ENCODE measurements around the gene ELMO2. TPM values are rescaled to one million over a fixed set of nuclear protein-coding genes. Genes with fewer than 3 reads are reported as not detected.
A peak's percentile ranks its signal among the peaks of the same experiment; 100 is the strongest.

The ELMO2 gene
- total RNA-seq, 3 donors from 2014 or later, result 31.6 to 46.4 (median 42.6) TPM

- no peak overlapping the region for H3K4me3 Mint-ChIP-seq
- H3K9me3 Mint-ChIP-seq, result peaks cover 10% of the 10 kb centered on the region
- peaks cover 31% of the 10 kb centered on the region for H3K27me3 Mint-ChIP-seq (ENCODE audit: low read depth)
- no peaks in the 10 kb centered on the region for H3K4me1 Mint-ChIP-seq (ENCODE audit: low read depth)
- ATAC-seq (no peak), DNase-seq (no peak)
- no peaks in the 10 kb centered on the region for H3K36me3 Mint-ChIP-seq (ENCODE audit: insufficient read depth)
Measured at GRCh38 chr20:46419882-46420281, 13.5 kb upstream of the ELMO2 start.

- peaks cover 33% of the 10 kb centered on the region for H3K27me3 Mint-ChIP-seq (ENCODE audit: low read depth)
- no peak for ATAC-seq
- no peak overlapping the region for H3K4me3 Mint-ChIP-seq
- H3K36me3 Mint-ChIP-seq (ENCODE audit: insufficient read depth), result no peaks in the 10 kb centered on the region
- H3K4me1 Mint-ChIP-seq (ENCODE audit: low read depth), result no peaks in the 10 kb centered on the region
- DNase-seq, result no peak
- H3K9me3 Mint-ChIP-seq, result peaks cover 10% of the 10 kb centered on the region
Measured at GRCh38 chr20:46416839-46417238, 10.4 kb upstream of the ELMO2 start.

DNA sequence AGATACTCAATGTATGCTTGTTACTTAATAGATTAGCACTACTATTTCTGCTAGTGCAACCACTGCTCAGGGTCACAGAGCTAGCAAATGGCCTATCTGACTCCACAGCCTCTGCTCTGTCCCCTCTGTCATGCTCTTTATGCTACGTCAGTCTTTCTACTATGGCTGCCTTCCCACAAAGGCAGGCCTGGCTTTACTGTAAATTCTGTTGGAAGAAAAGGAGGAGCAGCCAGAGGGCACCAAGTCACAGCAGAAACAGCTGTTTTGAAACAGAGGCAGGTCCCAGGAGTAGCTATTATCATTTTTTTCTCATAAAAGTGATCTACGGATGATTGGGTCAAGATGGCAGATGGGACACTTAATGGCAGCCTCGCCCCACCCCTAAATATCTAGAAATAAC is 10.0 kb upstream of the ELMO2 start:
- ATAC-seq, result no peak
- H3K4me1 Mint-ChIP-seq (ENCODE audit: low read depth), result no peaks in the 10 kb centered on the region
- peaks cover 33% of the 10 kb centered on the region for H3K27me3 Mint-ChIP-seq (ENCODE audit: low read depth)
- no peaks in the 10 kb centered on the region for H3K36me3 Mint-ChIP-seq (ENCODE audit: insufficient read depth)
- DNase-seq, result no peak
- peaks cover 10% of the 10 kb centered on the region for H3K9me3 Mint-ChIP-seq
- H3K4me3 Mint-ChIP-seq, result no peak overlapping the region

- DNase-seq (no peak), ATAC-seq (no peak)
- H3K27me3 Mint-ChIP-seq (ENCODE audit: low read depth), result peaks cover 29% of the 10 kb centered on the region
- H3K9me3 Mint-ChIP-seq, result peaks cover 10% of the 10 kb centered on the region
- H3K36me3 Mint-ChIP-seq (ENCODE audit: insufficient read depth), result no peaks in the 10 kb centered on the region
- H3K4me3 Mint-ChIP-seq, result no peak overlapping the region
- peaks cover 2% of the 10 kb centered on the region for H3K4me1 Mint-ChIP-seq (ENCODE audit: low read depth)
Measured at GRCh38 chr20:46415773-46416172, 9.4 kb upstream of the ELMO2 start.

DNA sequence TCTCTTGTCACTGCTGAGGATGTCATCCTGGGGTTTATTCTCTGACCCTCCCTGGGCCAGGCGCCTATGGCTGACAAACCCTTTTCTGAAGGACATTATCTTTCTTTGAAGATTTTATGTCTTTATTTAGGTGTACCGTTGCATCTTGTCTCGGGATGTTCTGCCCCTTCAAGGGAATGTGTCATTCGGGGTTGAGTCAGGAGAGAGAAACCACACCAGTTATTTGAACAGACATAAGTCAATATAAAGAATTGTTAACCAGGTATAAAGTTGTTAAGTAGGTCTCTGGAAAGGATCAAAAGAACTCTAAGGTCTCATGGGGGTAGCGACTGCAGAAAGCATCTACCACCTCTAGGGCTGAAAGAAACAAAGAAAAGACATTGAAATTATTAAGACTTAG is 8.2 kb upstream of the ELMO2 start:
- Mint-ChIP-seq H3K9me3 (peaks cover 10% of the 10 kb centered on the region), H3K27me3 (ENCODE audit: low read depth) (peaks cover 27% of the 10 kb centered on the region), H3K4me3 (no peak overlapping the region), H3K36me3 (ENCODE audit: insufficient read depth) (no peaks in the 10 kb centered on the region), H3K4me1 (ENCODE audit: low read depth) (peaks cover 7% of the 10 kb centered on the region)
- ATAC-seq (no peak), DNase-seq (no peak)

- ATAC-seq, result no peak
- Mint-ChIP-seq H3K36me3 (ENCODE audit: insufficient read depth) (no peaks in the 10 kb centered on the region), H3K4me3 (no peak overlapping the region), H3K27me3 (ENCODE audit: low read depth) (peaks cover 14% of the 10 kb centered on the region), H3K4me1 (ENCODE audit: low read depth) (peaks cover 29% of the 10 kb centered on the region), H3K9me3 (no peaks in the 10 kb centered on the region)
- DNase-seq, result no peak
Measured at GRCh38 chr20:46411637-46412036, 5.2 kb upstream of the ELMO2 start.

DNA sequence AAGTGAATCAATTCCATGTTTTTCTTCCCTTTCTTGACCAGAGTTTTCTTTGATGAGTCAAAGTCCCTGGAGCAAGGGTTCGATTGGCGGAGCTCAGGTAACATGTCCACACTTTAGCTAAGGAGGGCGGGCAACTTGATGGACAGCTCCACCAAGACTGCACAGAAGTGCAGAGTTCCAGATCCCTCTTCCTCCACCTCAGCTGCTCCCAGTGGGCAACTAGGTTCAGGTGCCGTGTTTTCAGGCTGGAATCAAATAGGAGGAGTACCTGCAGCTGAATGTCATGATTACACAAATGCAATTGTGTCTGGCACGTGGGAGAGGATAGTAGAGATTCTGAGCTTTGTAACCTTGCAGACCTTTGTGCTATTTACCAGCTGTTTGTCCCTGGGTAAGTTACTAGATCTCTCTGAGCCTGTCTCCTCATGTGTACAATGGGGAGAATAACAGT is 1.9 kb upstream of the ELMO2 start:
- H3K4me1 Mint-ChIP-seq (ENCODE audit: low read depth), result peaks cover 50% of the 10 kb centered on the region
- H3K27me3 Mint-ChIP-seq (ENCODE audit: low read depth), result peaks cover 2% of the 10 kb centered on the region
- ATAC-seq (no peak), DNase-seq (no peak)
- H3K9me3 Mint-ChIP-seq, result no peaks in the 10 kb centered on the region
- H3K36me3 Mint-ChIP-seq (ENCODE audit: insufficient read depth), result peaks cover 3% of the 10 kb centered on the region
- no peak overlapping the region for H3K4me3 Mint-ChIP-seq

DNA sequence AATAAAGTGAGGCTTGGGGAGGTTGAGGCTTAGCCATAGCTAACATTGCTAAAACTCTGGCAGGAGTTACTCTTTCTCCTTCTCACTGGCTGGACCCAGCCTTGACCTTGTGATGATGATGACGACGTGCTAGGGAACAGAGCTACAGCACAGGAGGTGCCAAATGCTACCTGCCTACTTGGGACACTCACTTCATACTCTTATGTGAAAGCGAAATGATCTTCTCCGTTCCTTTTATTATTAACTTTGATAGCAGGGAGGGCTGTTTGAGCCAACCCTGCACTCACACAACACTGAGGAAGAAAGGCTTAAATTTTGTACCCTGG is 1.2 kb upstream of the ELMO2 start:
- Mint-ChIP-seq H3K36me3 (ENCODE audit: insufficient read depth) (peaks cover 5% of the 10 kb centered on the region), H3K4me1 (ENCODE audit: low read depth) (peaks cover 57% of the 10 kb centered on the region), H3K27me3 (ENCODE audit: low read depth) (no peaks in the 10 kb centered on the region), H3K4me3 (peak overlapping the region; percentile 93), H3K9me3 (no peaks in the 10 kb centered on the region)
- ATAC-seq, result no peak
- DNase-seq, result no peak

GRCh38 chr20:46406986-46407670 is 713 bp upstream of the ELMO2 start:
- Mint-ChIP-seq H3K36me3 (ENCODE audit: insufficient read depth) (peaks cover 6% of the 10 kb centered on the region), H3K9me3 (no peaks in the 10 kb centered on the region), H3K4me1 (ENCODE audit: low read depth) (peaks cover 62% of the 10 kb centered on the region), H3K4me3 (peak overlapping the region; percentile 93), H3K27me3 (ENCODE audit: low read depth) (no peaks in the 10 kb centered on the region)
- peak; percentile 91 for DNase-seq
- ATAC-seq, result peak; percentile 70

DNA sequence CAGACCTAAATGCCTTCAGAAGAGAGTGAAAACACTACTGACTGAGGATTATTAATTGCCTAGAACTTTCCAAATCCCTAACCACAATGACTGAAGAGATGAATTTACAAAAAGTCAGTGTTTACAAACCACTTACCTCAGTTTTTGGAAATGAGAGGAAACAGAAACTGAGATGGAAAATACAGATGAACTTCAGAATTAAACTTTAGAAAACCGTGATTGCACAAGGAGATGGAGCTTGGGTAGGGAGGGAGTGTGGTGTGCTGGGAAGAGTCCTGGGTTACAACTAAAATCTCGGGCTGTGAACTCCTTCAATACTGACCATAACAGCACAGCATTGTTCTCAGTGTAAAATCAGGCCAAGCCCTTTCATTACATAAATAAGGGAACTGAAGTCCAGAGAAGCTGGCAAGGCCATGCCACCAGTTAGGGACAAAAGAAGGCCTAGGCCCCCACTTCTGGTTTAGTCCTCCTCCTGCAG is 4.0 kb downstream of the ELMO2 start:
- Mint-ChIP-seq H3K9me3 (no peaks in the 10 kb centered on the region), H3K36me3 (ENCODE audit: insufficient read depth) (peaks cover 10% of the 10 kb centered on the region), H3K4me1 (ENCODE audit: low read depth) (peaks cover 82% of the 10 kb centered on the region), H3K27me3 (ENCODE audit: low read depth) (no peaks in the 10 kb centered on the region), H3K4me3 (peak overlapping the region; percentile 24)
- no peak for ATAC-seq
- DNase-seq, result no peak

DNA sequence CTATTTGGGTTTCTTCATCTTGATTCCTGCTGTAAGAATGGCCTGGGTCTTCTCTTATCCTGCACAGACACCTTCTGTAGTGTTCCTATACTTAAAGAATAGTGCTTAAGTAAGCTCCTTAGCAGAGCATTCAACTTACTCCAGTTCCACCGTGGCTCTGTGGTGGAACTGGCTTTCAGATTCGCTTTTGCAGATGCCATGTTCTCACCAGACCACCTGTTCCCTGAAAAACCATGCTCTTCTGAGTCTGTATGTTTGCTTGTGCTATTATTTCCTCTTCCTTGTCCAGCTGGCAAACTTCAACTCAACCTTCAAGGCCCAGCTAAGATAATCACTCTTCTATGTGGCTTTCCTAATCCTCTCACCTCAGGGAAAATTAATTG is 4.9 kb downstream of the ELMO2 start:
- peaks cover 75% of the 10 kb centered on the region for H3K4me1 Mint-ChIP-seq (ENCODE audit: low read depth)
- H3K36me3 Mint-ChIP-seq (ENCODE audit: insufficient read depth), result peaks cover 16% of the 10 kb centered on the region
- ATAC-seq (peak in 1 of 2 donors; percentile 6), DNase-seq (no peak)
- peak overlapping the region; percentile 66 for H3K4me3 Mint-ChIP-seq
- no peaks in the 10 kb centered on the region for H3K9me3 Mint-ChIP-seq
- no peaks in the 10 kb centered on the region for H3K27me3 Mint-ChIP-seq (ENCODE audit: low read depth)

DNA sequence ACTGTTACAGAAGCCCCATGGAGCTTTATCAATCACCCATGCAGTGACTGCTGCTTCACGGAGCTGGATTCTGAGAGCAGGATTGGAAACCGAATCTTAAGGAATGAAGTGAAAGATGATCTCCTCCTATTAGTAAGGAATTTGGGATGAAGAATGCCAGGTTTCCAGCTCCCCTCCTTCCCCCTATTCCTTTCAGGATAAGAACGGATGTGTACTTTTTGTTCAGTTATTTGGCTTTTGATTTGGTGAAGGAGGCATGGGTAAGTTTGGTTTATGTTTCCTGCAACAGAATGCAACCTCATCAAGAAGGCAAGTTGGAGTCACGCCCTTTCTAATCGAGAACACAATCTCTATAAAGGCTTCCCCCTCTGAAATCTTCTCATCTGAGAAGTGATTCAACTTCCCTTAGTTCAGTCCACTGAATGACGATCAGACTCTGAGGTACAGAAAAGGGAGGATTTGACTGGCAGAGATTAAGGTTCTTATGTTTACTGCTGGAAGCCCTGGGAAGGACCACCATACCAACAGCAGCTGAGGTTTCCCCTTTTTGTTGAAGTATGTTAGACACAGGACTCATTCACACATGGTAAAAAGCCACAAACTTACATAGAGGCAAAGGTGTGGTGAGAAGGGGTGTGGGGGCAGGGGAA is 5.5 kb downstream of the ELMO2 start:
- peaks cover 75% of the 10 kb centered on the region for H3K4me1 Mint-ChIP-seq (ENCODE audit: low read depth)
- ATAC-seq (peak; percentile 83 to 89), DNase-seq (no peak)
- H3K36me3 Mint-ChIP-seq (ENCODE audit: insufficient read depth), result peaks cover 16% of the 10 kb centered on the region
- peak overlapping the region; percentile 66 for H3K4me3 Mint-ChIP-seq
- H3K27me3 Mint-ChIP-seq (ENCODE audit: low read depth), result no peaks in the 10 kb centered on the region
- H3K9me3 Mint-ChIP-seq, result no peaks in the 10 kb centered on the region

DNA sequence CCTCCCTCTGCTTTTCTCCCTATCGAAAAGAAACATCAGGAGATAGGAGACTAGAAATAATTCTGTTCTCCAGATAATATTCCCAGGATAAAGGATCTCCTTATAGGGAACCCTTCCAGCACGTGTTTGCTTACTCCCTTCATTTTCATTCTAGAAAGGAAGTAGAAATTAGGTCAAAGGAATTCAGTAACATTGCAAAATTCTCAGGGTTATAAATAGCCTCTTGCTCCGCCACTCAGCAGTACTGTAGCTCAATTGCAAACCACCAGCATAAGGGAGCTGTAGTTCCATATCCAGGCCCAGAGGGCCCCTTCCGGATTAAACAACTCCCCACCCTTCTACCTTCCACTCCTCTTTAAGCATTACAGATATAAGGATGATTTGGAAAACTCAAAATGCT is 6.2 kb downstream of the ELMO2 start:
- Mint-ChIP-seq H3K27me3 (ENCODE audit: low read depth) (no peaks in the 10 kb centered on the region), H3K9me3 (no peaks in the 10 kb centered on the region), H3K4me3 (peak overlapping the region; percentile 66), H3K4me1 (ENCODE audit: low read depth) (peaks cover 72% of the 10 kb centered on the region), H3K36me3 (ENCODE audit: insufficient read depth) (peaks cover 21% of the 10 kb centered on the region)
- DNase-seq (no peak), ATAC-seq (no peak)

DNA sequence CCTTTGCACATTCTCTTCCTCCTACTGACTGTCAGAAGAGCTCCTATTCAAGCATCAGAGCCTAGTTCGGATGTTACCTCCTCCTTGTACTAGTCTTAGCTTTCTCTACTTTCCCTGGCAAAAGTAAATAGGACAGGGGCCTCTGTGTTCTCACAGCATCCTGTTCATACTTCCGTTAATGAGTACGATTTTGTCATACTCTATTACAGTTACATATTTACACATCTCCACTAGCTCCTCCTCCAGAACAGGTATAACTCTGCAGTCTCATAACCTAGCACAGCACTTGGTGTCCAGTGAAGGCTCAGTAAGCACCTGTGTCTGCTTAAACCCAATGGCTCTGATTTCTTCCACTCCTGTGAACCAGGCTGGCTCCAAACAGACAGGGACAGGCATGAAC is 7.0 kb downstream of the ELMO2 start:
- H3K36me3 Mint-ChIP-seq (ENCODE audit: insufficient read depth), result peaks cover 21% of the 10 kb centered on the region
- peak overlapping the region; percentile 41 for H3K4me3 Mint-ChIP-seq
- DNase-seq, result no peak
- no peaks in the 10 kb centered on the region for H3K27me3 Mint-ChIP-seq (ENCODE audit: low read depth)
- H3K4me1 Mint-ChIP-seq (ENCODE audit: low read depth), result peaks cover 68% of the 10 kb centered on the region
- H3K9me3 Mint-ChIP-seq, result no peaks in the 10 kb centered on the region
- ATAC-seq, result no peak

DNA sequence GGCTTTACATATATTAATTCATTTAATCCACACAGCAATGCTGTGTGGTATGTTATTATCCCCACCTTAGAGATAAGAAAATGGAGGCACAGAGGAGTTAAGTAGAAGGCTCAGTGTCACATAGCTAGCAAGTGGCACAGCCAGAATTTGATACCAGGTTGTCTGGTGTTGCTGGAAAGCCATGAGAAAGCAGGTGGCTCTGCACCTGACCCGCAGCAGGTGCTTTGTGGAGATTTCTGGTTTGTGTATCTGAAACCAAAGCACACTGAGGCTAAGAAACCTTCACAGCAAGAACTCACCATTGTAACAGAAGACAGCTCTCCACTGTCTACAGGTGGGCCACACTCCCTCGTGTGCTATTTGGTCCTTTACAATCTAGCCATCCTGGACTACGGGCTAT is 7.5 kb downstream of the ELMO2 start:
- ATAC-seq (no peak), DNase-seq (no peak)
- Mint-ChIP-seq H3K4me3 (no peak overlapping the region), H3K36me3 (ENCODE audit: insufficient read depth) (peaks cover 21% of the 10 kb centered on the region), H3K9me3 (no peaks in the 10 kb centered on the region), H3K27me3 (ENCODE audit: low read depth) (no peaks in the 10 kb centered on the region), H3K4me1 (ENCODE audit: low read depth) (peaks cover 64% of the 10 kb centered on the region)

Data from activated T-cell treated with anti-CD3 and anti-CD28 coated beads, Interleukin-2, amount 50 U/mL, for 4 hours (primary cell).